MM.1S (cell line): ENCODE measurements around the gene MDGA2.

Experiments
- DNase-seq: peaks from one replicate; pipeline ENCODE4 v3.0.0-alpha.2; 2015
- H2AFZ ChIP-seq: fragments of 300-600 bp; sonication (generic); 2 replicates; pipeline ENCODE4 v1.6.0; 2016; ENCODE audit warnings: antibody characterized with exemption, low read length
- H3F3A ChIP-seq: fragments of 300-600 bp; sonication (generic); 2 replicates; pipeline ENCODE4 v1.6.1; 2016; ENCODE audit warnings: mild to moderate bottlenecking, antibody characterized with exemption, low read length, moderate library complexity, mixed read lengths; ENCODE audit not compliant: insufficient read depth
- H3K27ac ChIP-seq: fragments of 300-600 bp; sonication (generic); 2 replicates; pipeline ENCODE4 v1.5.1; 2016; ENCODE audit warnings: mild to moderate bottlenecking, low read length
- H3K27me3 ChIP-seq: fragments of 300-600 bp; sonication (generic); replicated peaks from 2 replicates; pipeline ENCODE4 v1.6.0; 2016; ENCODE audit warnings: low read length; ENCODE audit not compliant: insufficient read depth
- H3K36me3 ChIP-seq: fragments of 300-600 bp; sonication (generic); replicated peaks from 2 replicates; pipeline ENCODE4 v1.6.1; 2016; ENCODE audit warnings: mild to moderate bottlenecking, low read length, mixed read lengths; ENCODE audit not compliant: insufficient read depth
- H3K4me1 ChIP-seq: fragments of 300-600 bp; sonication (generic); 2 replicates; pipeline ENCODE4 v1.6.1; 2016; ENCODE audit warnings: low read length, mixed read lengths
- H3K4me2 ChIP-seq: fragments of 300-600 bp; sonication (generic); 2 replicates; pipeline ENCODE4 v1.6.0; 2016; ENCODE audit warnings: low read depth, low read length
- H3K4me3 ChIP-seq: fragments of 300-600 bp; sonication (generic); 2 replicates; pipeline ENCODE4 v1.5.1; 2016; ENCODE audit warnings: low read length, mixed read lengths
- H3K79me2 ChIP-seq: fragments of 300-600 bp; sonication (generic); 2 replicates; pipeline ENCODE4 v1.6.1; 2016; ENCODE audit warnings: mixed run types, low read length, mixed read lengths
- H3K9ac ChIP-seq: fragments of 300-600 bp; sonication (generic); 2 replicates; pipeline ENCODE4 v1.6.1; 2016; ENCODE audit warnings: low read length, mixed read lengths
- H3K9me2 ChIP-seq: fragments of 300-600 bp; sonication (generic); replicated peaks from 2 replicates; pipeline ENCODE4 v1.6.1; 2016; ENCODE audit warnings: mild to moderate bottlenecking, low read length, mixed read lengths; ENCODE audit not compliant: insufficient read depth
- H3K9me3 ChIP-seq: fragments of 300-600 bp; sonication (generic); replicated peaks from 2 replicates; pipeline ENCODE4 v1.6.1; 2016; ENCODE audit warnings: mild to moderate bottlenecking, low read length, mixed read lengths; ENCODE audit not compliant: insufficient read depth
- H4K20me1 ChIP-seq: fragments of 300-600 bp; sonication (generic); 2 replicates; pipeline ENCODE4 v1.6.1; 2016; ENCODE audit warnings: mild to moderate bottlenecking, low read length, moderate library complexity, mixed read lengths; ENCODE audit not compliant: insufficient read depth
- CTCF ChIP-seq: fragments of 300-600 bp; sonication (generic); IDR thresholded peaks from 2 replicates; pipeline ENCODE4 v1.5.1; 2016; ENCODE audit warnings: antibody characterized with exemption, low read length, mixed read lengths
- EZH2 ChIP-seq: fragments of 300-600 bp; sonication (generic); optimal IDR thresholded peaks from 2 replicates; pipeline ENCODE3; 2017; ENCODE audit warnings: low read depth, mild to moderate bottlenecking, antibody characterized with exemption, low read length, mixed read lengths
- EZH2phosphoT487 ChIP-seq: fragments of 300-600 bp; sonication (generic); IDR thresholded peaks from 2 replicates; pipeline ENCODE4 v1.6.1; 2018; ENCODE audit warnings: antibody characterized with exemption, low read length

MDGA2 gene

DNA sequence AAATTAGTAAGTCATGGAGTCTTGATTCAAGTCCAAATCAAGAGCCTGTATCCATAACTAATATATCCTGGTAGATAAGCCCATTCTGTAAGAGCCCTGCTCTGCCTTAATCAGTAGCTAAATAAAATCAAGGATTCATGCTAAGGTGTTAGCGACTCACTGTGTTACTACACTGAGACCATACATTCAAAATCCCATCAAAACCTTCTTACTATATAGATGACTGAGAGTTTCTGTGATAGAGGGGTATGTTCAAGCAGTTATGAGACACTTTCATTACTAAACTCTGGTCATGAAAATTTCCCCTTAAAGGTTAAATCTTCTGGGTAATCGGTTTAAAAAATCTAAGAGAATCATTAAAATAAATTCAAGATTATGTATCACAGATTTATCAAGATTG, 78.5 kb downstream of the MDGA2 start:
- Histone ChIP-seq H3K9me3 (no peaks in the 10 kb centered on the region), H3K9ac (no peak overlapping the region), H3K4me2 (no peak overlapping the region), H3K4me1 (no peaks in the 10 kb centered on the region), H3K36me3 (no peaks in the 10 kb centered on the region), H3K27me3 (no peaks in the 10 kb centered on the region), H3K27ac (no peak overlapping the region), H3K79me2 (no peaks in the 10 kb centered on the region), H3K4me3 (no peak overlapping the region), H3F3A (no peaks in the 10 kb centered on the region), H3K9me2 (no peaks in the 10 kb centered on the region), H2AFZ (no peak overlapping the region), H4K20me1 (no peaks in the 10 kb centered on the region)
- no peak for DNase-seq
- no peak for TF ChIP-seq EZH2phosphoT487
- no peak for TF ChIP-seq EZH2
- no peak for TF ChIP-seq CTCF

- TF ChIP-seq CTCF (no peak), EZH2phosphoT487 (no peak), EZH2 (no peak)
- Histone ChIP-seq H3K27me3 (no peaks in the 10 kb centered on the region), H3K79me2 (no peaks in the 10 kb centered on the region), H3K4me1 (no peaks in the 10 kb centered on the region), H3K27ac (no peak overlapping the region; the same call in 1 of the 2 replicates), H3K4me2 (no peak overlapping the region; the same call in 1 of the 2 replicates), H4K20me1 (no peaks in the 10 kb centered on the region), H3K36me3 (no peaks in the 10 kb centered on the region), H3K4me3 (no peak overlapping the region), H3K9me3 (no peaks in the 10 kb centered on the region), H2AFZ (no peak overlapping the region), H3K9me2 (no peaks in the 10 kb centered on the region), H3K9ac (no peak overlapping the region), H3F3A (no peaks in the 10 kb centered on the region)
- peak; percentile 14 for DNase-seq
Observed at GRCh38 chr14:47596232-47596631, 79.2 kb downstream of the MDGA2 start.

- H3K27ac ChIP-seq: no peak overlapping the region
- H3K79me2 ChIP-seq: no peaks in the 10 kb centered on the region
- no peak overlapping the region for H3K4me2 ChIP-seq
- no peak overlapping the region for H2AFZ ChIP-seq
- H3K27me3 ChIP-seq: no peaks in the 10 kb centered on the region
- no peaks in the 10 kb centered on the region for H3K9me2 ChIP-seq
- no peaks in the 10 kb centered on the region for H3K36me3 ChIP-seq
- H4K20me1 ChIP-seq: no peaks in the 10 kb centered on the region
- no peak for TF ChIP-seq EZH2
- TF ChIP-seq CTCF: no peak
- TF ChIP-seq EZH2phosphoT487: no peak
- H3K9ac ChIP-seq: no peak overlapping the region
- H3F3A ChIP-seq: no peaks in the 10 kb centered on the region
- DNase-seq: no peak
- no peaks in the 10 kb centered on the region for H3K9me3 ChIP-seq
- H3K4me1 ChIP-seq: no peaks in the 10 kb centered on the region
- H3K4me3 ChIP-seq: no peak overlapping the region
Observed at GRCh38 chr14:47595552-47595951, 79.9 kb downstream of the MDGA2 start.
